ENCODE measurements around the gene PDLIM3. TPM values are rescaled to one million over a fixed set of nuclear protein-coding genes. Genes with fewer than 3 reads are reported as not detected.

The PDLIM3 gene, protein sequence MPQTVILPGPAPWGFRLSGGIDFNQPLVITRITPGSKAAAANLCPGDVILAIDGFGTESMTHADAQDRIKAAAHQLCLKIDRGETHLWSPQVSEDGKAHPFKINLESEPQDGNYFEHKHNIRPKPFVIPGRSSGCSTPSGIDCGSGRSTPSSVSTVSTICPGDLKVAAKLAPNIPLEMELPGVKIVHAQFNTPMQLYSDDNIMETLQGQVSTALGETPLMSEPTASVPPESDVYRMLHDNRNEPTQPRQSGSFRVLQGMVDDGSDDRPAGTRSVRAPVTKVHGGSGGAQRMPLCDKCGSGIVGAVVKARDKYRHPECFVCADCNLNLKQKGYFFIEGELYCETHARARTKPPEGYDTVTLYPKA
- total RNA-seq: 17.8 and 21.6 TPM in 2 replicates

DNA sequence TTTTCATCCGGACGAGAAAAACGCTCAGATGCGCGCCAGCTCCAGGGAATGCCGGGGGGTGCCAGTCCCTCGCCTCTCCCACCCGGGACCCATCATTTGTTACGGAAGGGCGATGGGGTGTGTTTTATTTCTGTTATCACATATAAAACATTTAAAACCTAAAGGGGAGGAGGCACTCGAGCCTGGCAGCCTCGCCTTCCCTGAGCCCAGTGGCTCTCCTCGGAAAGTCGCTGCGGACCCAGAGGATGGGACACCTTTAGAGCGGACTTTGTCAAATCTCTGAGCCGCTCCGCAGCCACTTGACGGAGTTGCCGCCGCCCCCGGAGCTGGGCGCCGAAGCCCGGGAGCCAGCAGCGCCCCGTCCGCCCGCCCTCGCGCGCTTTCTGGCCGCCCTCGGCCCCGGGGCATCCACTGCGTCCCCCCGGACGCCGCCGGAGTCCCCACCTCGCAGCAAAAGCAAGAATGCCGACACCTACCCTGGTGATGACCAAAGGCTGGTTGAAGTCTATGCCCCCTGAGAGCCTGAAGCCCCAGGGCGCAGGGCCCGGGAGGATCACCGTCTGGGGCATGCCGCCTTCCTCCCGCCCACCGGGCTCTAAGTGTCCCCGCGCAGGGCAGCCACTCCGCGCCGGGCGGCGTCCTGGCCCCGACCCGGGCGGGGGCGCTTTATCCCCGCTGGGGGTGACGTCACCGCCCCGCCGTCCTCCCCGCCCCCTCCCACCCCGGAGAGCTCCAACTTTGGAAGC is at the start of gene PDLIM3:
PDLIM3 (minus strand) TSS at position 642 of the 746 bp plus-strand sequence; CDS start at position 569, 73 bp downstream.

DNA sequence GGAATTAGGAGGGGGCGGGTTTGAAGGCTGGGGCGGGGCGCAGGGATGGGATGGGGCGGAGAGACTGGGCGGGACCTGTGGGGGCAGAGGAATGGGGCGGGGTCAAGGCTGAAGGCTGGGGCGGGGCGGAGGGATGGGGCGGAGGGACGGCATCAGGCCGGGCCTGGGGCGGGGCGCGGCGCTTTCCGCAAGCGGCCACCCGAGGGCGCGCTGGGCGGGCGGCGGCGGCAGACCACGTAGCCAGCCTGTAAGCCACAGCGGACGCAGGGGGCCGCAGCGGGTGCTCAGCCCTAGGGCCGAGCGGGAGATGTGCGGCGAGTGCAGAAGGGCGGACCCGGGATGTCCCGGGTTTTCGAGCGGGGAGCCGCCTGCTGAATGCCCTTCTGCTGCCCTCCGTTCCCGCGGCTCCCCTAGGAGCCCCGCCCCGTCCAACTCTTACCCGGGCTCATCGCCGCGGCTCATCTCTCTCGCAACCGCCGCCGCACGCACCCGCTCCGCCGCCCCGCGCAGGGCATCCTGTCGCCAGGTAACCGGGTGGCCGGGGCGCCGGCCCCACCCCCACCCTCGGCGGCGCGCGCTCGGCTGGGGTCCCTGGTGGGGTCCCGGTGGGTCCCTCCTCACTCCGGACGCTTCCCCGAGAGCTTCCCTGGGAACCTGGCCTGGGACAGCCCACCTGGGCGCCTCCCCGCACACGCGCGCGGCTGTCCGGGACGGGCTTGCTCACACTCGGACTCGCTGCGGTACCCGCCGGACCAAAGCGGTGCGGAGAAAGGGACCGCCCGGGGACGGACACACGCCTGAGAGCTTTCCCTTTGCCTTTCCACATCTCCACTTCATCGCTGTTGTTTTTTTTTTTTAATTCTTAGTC is 63.8 kb downstream of the PDLIM3 start, which contains the start of gene CCDC110:
CCDC110 (minus strand) TSS at position 499 of the 868 bp plus-strand sequence; CDS start at position 449, 50 bp downstream.

Other genes with a start within 250 kb of the PDLIM3 start
- under 0.01 and 0.16 TPM in 2 replicates for gene LRP2BP, start 139.6 kb downstream of the PDLIM3 start, total RNA-seq
- 2.8 and 7.7 TPM in 2 replicates for gene ANKRD37, start 138.7 kb downstream of the PDLIM3 start, total RNA-seq
- gene UFSP2, start 109.5 kb downstream of the PDLIM3 start, total RNA-seq: 21.5 and 24.2 TPM in 2 replicates
- gene CCDC110, start 63.8 kb downstream of the PDLIM3 start, total RNA-seq: 0.63 and 1.1 TPM in 2 replicates